Testis (tissue), 3 donors: ENCODE measurements around the gene HSD11B1L. TPM values are rescaled to one million over a fixed set of nuclear protein-coding genes. Genes with fewer than 3 reads are reported as not detected.
"Not testable (repeated sequence)": the region's sequence is repeated elsewhere in the genome, so short reads cannot be mapped to it uniquely, and the experiment has no call there.

ENCODE experiments used
- DNase-seq: peaks from one replicate; pipeline ENCODE4 v3.0.0-alpha.2; 2019
- H3K27ac ChIP-seq, 2 donors: fragments of 200-600 bp; sonication (generic); one replicate each; pipeline ENCODE4 v1.5.1; 2019
- H3K27me3 ChIP-seq: fragments of 200-600 bp; sonication (generic); one replicate; pipeline ENCODE4 v1.5.1; 2019
- H3K36me3 ChIP-seq: fragments of 200-600 bp; sonication (generic); one replicate; pipeline ENCODE4 v1.5.1; 2017; ENCODE audit warnings: low read depth; ENCODE audit errors: missing control alignments
- H3K4me1 ChIP-seq: fragments of 200-600 bp; sonication (generic); one replicate; pipeline ENCODE4 v1.5.1; 2019
- H3K4me3 ChIP-seq, 2 donors: fragments of 200-600 bp; sonication (generic); one replicate each; pipeline ENCODE4 v1.5.1; 2017 to 2019
- H3K9me3 ChIP-seq: fragments of 200-600 bp; sonication (generic); one replicate; pipeline ENCODE4 v1.5.1; 2017
- POLR2A ChIP-seq: fragments of 450-650 bp; IDR thresholded peaks from one replicate; pipeline ENCODE4 v1.6.1; 2017; ENCODE audit warnings: antibody characterized with exemption, mild to moderate bottlenecking, moderate library complexity
- WGBS, 2 donors: methylation state at CpG; one replicate each; pipeline ENCODE4 v1.1.5; 2018; 5-methylcytosine and 5-hydroxymethylcytosine counted together
- intact Hi-C: fragments of 100-400 bp; cut with DNase I; formaldehyde crosslinking; loops from one replicate; pipeline ENCODE4 v1.15.1; 2023; ENCODE audit warnings: low total_unique reads
- polyA plus RNA-seq: library from polyadenylated mRNA; stranded (reverse); fragments of 350-450 nt; fragmentation: Illumina TruSeq; extraction: RNeasy Lipid Tissue Mini Kit (QIAGEN cat#74804); gene quantifications from one replicate; pipeline ENCODE4 v1.2.3, GENCODE V29; 2014; ENCODE audit warnings: low read depth, low replicate concordance; ENCODE audit not compliant: insufficient read depth
- total RNA-seq, 2 donors: library from RNA; depleted of rRNA; stranded (reverse); fragments of >200 nt; gene quantifications; one replicate each; pipeline ENCODE4 v1.2.3, GENCODE V29; 2016
- TF ChIP-seq, protein P1 (sequence below), 3 experiments: fragments of 450-650 bp in 2 of 3; fragments of 200-600 bp in 1 of 3; sonication (generic) in 1 of 3; IDR thresholded peaks; one replicate each; pipeline ENCODE4 v1.5.1; 2016 to 2019; ENCODE audit warnings: antibody characterized with exemption in 3 of 3, mild to moderate bottlenecking in 2 of 3, moderate library complexity in 1 of 3

Gene HSD11B1L
- total and polyA plus RNA-seq, 3 donors from 2014 or later, result 8.1 to 21.0 (median 18.8) TPM

DNA sequence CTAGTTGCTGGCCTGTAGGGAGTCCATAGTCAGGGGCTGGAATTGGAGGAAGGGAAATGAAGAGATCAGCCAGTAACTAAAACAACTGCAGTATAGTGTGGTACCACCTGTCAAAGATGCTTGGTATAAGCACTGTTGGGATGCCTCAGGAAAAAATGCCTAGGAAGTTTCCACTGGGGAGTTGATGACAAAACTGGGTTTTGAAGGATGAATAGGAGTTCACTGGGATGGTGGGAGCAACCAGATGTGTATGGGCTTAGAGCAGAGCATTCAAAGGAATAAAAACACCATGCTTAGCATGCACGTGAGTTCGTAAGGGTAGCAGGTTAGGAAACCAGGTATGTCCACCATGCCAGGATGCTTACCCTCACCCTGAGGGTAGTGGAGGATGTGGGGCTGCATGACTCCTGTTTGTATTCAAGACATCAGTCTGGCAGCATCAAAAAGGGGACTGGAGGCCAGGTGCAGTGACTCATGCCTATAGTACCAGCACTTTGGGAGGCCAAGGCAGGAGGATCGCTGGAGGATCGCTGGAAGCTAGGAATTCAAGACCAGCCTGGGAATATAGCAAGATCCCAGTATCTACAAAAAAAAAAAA lies 46.7 kb downstream of the HSD11B1L start:
- no peak overlapping the region for H3K4me3 ChIP-seq
- 97 to 98% methylated on average over 4 of the region's 4 CpGs for WGBS, 2 donors
- no peak overlapping the region for H3K27ac ChIP-seq
- no peaks in the 10 kb centered on the region for H3K36me3 ChIP-seq
- H3K27me3 ChIP-seq, result no peaks in the 10 kb centered on the region
- no peaks in the 10 kb centered on the region for H3K4me1 ChIP-seq
- intact Hi-C loops, result no loop called here
- no peak for TF ChIP-seq POLR2A
- TF ChIP-seq, protein P1, sequence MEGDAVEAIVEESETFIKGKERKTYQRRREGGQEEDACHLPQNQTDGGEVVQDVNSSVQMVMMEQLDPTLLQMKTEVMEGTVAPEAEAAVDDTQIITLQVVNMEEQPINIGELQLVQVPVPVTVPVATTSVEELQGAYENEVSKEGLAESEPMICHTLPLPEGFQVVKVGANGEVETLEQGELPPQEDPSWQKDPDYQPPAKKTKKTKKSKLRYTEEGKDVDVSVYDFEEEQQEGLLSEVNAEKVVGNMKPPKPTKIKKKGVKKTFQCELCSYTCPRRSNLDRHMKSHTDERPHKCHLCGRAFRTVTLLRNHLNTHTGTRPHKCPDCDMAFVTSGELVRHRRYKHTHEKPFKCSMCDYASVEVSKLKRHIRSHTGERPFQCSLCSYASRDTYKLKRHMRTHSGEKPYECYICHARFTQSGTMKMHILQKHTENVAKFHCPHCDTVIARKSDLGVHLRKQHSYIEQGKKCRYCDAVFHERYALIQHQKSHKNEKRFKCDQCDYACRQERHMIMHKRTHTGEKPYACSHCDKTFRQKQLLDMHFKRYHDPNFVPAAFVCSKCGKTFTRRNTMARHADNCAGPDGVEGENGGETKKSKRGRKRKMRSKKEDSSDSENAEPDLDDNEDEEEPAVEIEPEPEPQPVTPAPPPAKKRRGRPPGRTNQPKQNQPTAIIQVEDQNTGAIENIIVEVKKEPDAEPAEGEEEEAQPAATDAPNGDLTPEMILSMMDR (IDR thresholded peaks at IDR 0.05), result no peak
- no peak for DNase-seq
- no peaks in the 10 kb centered on the region for H3K9me3 ChIP-seq

DNA sequence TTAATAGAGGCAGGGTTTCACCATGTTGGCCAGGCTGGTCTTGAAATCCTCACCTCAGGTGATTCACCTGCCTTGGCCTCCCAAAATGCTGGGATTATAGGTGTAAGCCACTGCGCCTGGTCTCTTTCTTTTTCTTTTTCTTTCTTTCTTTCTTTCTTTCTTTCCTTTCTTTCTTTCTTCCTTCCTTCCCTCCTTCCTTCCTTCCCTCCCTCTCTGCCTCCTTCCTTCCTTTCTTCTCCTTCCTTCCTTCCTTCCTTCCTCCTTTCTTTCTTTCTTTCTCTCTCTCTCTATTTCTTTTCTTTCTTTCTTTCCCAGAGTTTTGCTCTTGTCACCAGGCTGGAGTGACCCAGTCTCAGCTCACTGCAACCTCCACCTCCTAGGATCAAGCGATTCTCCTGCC lies 52.3 kb downstream of the HSD11B1L start:
- H3K4me1 ChIP-seq, H3K9me3 ChIP-seq, H3K27me3 ChIP-seq, H3K36me3 ChIP-seq, intact Hi-C loops, H3K4me3 ChIP-seq, DNase-seq, H3K27ac ChIP-seq: not testable (repeated sequence)
- 85 to 93% methylated on average over 2 of the region's 2 CpGs for WGBS, 2 donors

Other genes starting within 250 kb of the HSD11B1L start
- gene ZNRF4, start 225.6 kb upstream of the HSD11B1L start, total RNA-seq, result 100 to 1,000 TPM in 1 of 2 donors, 10 to 100 TPM in 1; 74.1 to 137 TPM
- gene ZNRF4, start 225.6 kb upstream of the HSD11B1L start, polyA plus RNA-seq, result 147 TPM
- gene TINCR, start 113.1 kb upstream of the HSD11B1L start, total RNA-seq, result 1 to 10 TPM; 5.6 to 7.0 TPM
- gene TINCR, start 113.1 kb upstream of the HSD11B1L start, polyA plus RNA-seq, result 3.0 TPM
- 100 to 1,000 TPM; 173 to 209 TPM for gene SAFB2, start 58.3 kb upstream of the HSD11B1L start, total RNA-seq
- 84.1 TPM for gene SAFB2, start 58.3 kb upstream of the HSD11B1L start, polyA plus RNA-seq
- 100 to 1,000 TPM; 202 to 220 TPM for gene SAFB, start 57.9 kb upstream of the HSD11B1L start, total RNA-seq
- gene SAFB, start 57.9 kb upstream of the HSD11B1L start, polyA plus RNA-seq, result 83.2 TPM
- 100 to 1,000 TPM in 1 of 2 donors, 10 to 100 TPM in 1; 98.0 to 198 TPM for gene MICOS13, start 511 bp upstream of the HSD11B1L start, total RNA-seq
- gene MICOS13, start 511 bp upstream of the HSD11B1L start, polyA plus RNA-seq, result 152 TPM
- gene RPL36, start 9.3 kb downstream of the HSD11B1L start, total RNA-seq, result 100 to 1,000 TPM; 331 to 531 TPM
- 497 TPM for gene RPL36, start 9.3 kb downstream of the HSD11B1L start, polyA plus RNA-seq
- gene LONP1, start 39.1 kb downstream of the HSD11B1L start, total RNA-seq, result 100 to 1,000 TPM; 100 to 133 TPM
- 48.1 TPM for gene LONP1, start 39.1 kb downstream of the HSD11B1L start, polyA plus RNA-seq
- gene CATSPERD, start 39.6 kb downstream of the HSD11B1L start, total RNA-seq, result 1 to 10 TPM; 6.1 to 9.3 TPM
- 31.3 TPM for gene CATSPERD, start 39.6 kb downstream of the HSD11B1L start, polyA plus RNA-seq
- gene PRR22, start 103.7 kb downstream of the HSD11B1L start, total RNA-seq, result 10 to 100 TPM; 24.0 to 35.0 TPM
- gene PRR22, start 103.7 kb downstream of the HSD11B1L start, polyA plus RNA-seq, result 54.9 TPM
- 100 to 1,000 TPM in 1 of 2 donors, 10 to 100 TPM in 1; 92.2 to 114 TPM for gene DUS3L, start 110.1 kb downstream of the HSD11B1L start, total RNA-seq
- gene DUS3L, start 110.1 kb downstream of the HSD11B1L start, polyA plus RNA-seq, result 75.6 TPM
- gene NRTN, start 124.0 kb downstream of the HSD11B1L start, total RNA-seq, result 10 to 100 TPM in 1 of 2 donors, 1 to 10 TPM in 1; 6.5 to 13.5 TPM
- 1.7 TPM for gene NRTN, start 124.0 kb downstream of the HSD11B1L start, polyA plus RNA-seq
- gene FUT6, start 158.7 kb downstream of the HSD11B1L start, total RNA-seq, result under 1 TPM; 0.19 to 0.39 TPM
- gene FUT6, start 158.7 kb downstream of the HSD11B1L start, polyA plus RNA-seq, result 0.84 TPM
- gene FUT3, start 170.4 kb downstream of the HSD11B1L start, total RNA-seq, result 1 to 10 TPM; 1.1 to 4.4 TPM
- gene FUT3, start 170.4 kb downstream of the HSD11B1L start, polyA plus RNA-seq, result 3.5 TPM
- 1 to 10 TPM in 1 of 2 donors, under 1 TPM in 1; 0.87 to 1.1 TPM for gene FUT5, start 189.5 kb downstream of the HSD11B1L start, total RNA-seq
- gene FUT5, start 189.5 kb downstream of the HSD11B1L start, polyA plus RNA-seq, result 0.20 TPM
- 100 to 1,000 TPM; 167 to 194 TPM for gene NDUFA11, start 222.8 kb downstream of the HSD11B1L start, total RNA-seq
- gene NDUFA11, start 222.8 kb downstream of the HSD11B1L start, polyA plus RNA-seq, result 170 TPM
- 1 to 10 TPM; 7.4 to 7.7 TPM for gene VMAC, start 223.8 kb downstream of the HSD11B1L start, total RNA-seq
- gene VMAC, start 223.8 kb downstream of the HSD11B1L start, polyA plus RNA-seq, result 3.4 TPM
- gene CAPS, start 233.2 kb downstream of the HSD11B1L start, total RNA-seq, result 10 to 100 TPM in 1 of 2 donors, 1 to 10 TPM in 1; 9.4 to 13.9 TPM
- 20.9 TPM for gene CAPS, start 233.2 kb downstream of the HSD11B1L start, polyA plus RNA-seq